Activated naive CD8-positive, alpha-beta T cell treated with anti-CD3 and anti-CD28 coated beads, Interleukin-2, amount 50 U/mL, for 24 hours (primary cell): ENCODE data around the gene SAFB.
"Not testable (repeated sequence)": the region's sequence is repeated elsewhere in the genome, so short reads cannot be mapped to it uniquely, and the experiment has no call there.

Experiments
- ATAC-seq: fragments of 150-1000 bp; cut with Tn5 transposase; one replicate; pipeline ENCODE4 v1.10.0; 2021
- DNase-seq: peaks from one replicate; pipeline ENCODE4 v3.0.0; 2021
- H3K27ac Mint-ChIP-seq: one replicate; pipeline ENCODE4 v1.8.0; 2021; ENCODE audit warnings: mild to moderate bottlenecking, mixed read lengths
- H3K27me3 Mint-ChIP-seq: one replicate; pipeline ENCODE4 v1.8.0; 2021; ENCODE audit warnings: mixed read lengths
- H3K36me3 Mint-ChIP-seq: one replicate; pipeline ENCODE4 v1.8.0; 2021; ENCODE audit warnings: low read depth, mixed read lengths
- H3K4me1 Mint-ChIP-seq: one replicate; pipeline ENCODE4 v1.8.0; 2021; ENCODE audit warnings: mixed read lengths
- H3K4me3 Mint-ChIP-seq: one replicate; pipeline ENCODE4 v1.8.0; 2021; ENCODE audit warnings: mild to moderate bottlenecking, moderate library complexity, mixed read lengths
- H3K9me3 Mint-ChIP-seq: one replicate; pipeline ENCODE4 v1.8.0; 2021; ENCODE audit warnings: mixed read lengths

SAFB gene

DNA sequence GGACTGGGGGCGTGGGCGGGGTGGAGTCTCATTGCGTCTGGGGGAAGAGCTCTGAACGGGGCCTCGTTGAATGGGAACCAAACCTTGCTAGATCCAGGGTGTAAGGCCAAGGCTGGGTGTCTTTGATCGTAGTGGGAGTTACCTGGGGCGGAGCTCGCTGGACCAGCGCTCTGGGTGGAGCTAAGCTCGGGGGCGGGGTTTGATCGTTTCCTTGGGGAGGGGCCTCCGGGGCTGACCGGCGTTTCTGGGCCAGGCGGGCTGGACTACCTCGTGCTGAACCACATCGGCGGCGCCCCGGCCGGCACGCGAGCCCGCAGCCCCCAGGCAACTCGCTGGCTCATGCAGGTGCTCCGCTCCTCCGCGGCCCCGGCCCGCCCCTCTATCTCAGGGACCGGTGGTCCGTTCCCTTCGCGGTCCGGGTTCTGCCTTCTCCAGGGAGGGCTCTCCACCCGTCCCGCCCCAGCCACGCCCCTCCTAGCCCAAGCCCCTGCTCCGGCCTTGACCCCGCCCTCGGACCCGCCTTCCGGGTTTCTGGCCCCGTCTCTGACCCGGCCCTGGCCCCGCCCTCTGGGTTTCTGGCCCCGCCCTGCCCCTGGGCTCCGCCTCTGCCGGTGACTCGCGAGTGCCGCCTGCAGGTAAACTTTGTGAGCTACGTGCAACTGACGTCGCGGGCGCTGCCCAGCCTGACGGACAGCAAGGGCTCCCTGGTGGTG lies 63.9 kb downstream of the SAFB start:
- ATAC-seq (peak; percentile 71), DNase-seq (peak; percentile 100)
- peak overlapping the region; percentile 85 for H3K27ac Mint-ChIP-seq
- H3K9me3 Mint-ChIP-seq = no peaks in the 10 kb centered on the region
- H3K4me3 Mint-ChIP-seq = peak overlapping the region; percentile 77
- H3K36me3 Mint-ChIP-seq = peaks cover 18% of the 10 kb centered on the region
- peaks cover 23% of the 10 kb centered on the region for H3K4me1 Mint-ChIP-seq
- H3K27me3 Mint-ChIP-seq = peaks cover 3% of the 10 kb centered on the region

DNA sequence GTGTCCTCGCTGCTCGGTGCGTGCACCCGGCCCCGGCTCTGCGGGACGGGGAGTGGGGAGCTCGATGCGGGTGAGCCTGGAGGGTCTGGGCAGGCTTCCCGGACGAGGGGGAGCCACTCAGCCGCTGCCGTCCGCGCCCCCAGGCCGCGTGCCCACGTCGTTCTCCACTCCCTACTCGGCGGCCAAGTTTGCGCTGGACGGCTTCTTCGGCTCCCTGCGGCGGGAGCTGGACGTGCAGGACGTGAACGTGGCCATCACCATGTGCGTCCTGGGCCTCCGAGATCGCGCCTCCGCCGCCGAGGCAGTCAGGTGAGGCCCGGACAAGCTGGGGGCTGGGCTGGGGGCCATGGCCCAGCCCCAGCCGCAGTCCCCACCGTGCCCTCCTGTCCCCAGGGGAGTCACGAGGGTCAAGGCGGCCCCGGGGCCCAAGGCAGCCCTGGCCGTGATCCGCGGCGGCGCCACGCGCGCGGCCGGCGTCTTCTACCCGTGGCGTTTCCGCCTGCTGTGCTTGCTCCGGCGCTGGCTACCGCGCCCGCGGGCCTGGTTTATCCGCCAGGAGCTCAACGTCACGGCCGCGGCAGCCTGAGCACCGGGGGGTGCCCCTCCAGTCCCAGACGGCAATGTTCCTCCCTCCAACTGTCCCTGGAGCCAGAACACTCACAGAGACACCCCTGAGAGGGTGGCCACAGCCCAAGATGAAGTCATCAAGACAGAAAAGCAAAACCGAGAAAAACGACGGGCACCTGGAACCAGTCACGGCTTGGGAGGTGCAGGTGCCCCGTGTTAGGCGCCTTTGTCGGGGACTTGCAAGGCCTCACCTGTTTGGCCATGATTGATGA lies 64.7 kb downstream of the SAFB start:
- Mint-ChIP-seq H3K27ac (no peak overlapping the region), H3K36me3 (peaks cover 26% of the 10 kb centered on the region), H3K4me1 (peaks cover 31% of the 10 kb centered on the region), H3K4me3 (peak overlapping the region; percentile 77), H3K27me3 (peaks cover 3% of the 10 kb centered on the region), H3K9me3 (no peaks in the 10 kb centered on the region)
- DNase-seq (no peak), ATAC-seq (no peak)

DNA sequence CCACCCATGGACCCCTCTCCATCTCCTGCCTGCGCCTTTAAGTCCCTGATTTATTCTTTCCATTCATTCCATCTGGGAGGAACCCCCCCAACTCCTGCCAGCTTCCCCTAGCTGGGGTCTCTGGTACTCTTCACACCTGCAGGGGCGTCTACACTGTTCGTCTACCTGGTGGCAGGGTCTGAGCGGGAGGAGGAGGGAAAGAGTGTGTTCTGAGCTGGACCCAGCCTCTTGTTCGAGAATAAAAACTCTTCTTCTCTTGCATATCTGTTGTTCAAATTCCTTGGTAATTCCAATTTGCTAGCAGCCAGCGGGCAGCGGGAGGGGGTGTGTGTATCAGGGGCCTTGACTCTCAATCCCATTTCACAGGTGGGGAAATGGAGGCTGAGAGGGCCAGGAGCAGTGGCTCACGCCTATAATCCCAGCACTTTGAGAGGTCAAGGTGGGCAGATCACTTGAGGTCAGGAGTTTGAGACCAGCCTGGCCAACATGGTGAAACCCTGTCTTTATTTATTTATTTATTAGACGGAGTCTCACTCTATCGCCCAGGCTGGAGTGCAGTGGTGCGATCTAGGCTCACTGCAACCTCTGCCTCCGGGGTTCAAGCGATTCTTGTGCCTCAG lies 65.5 kb downstream of the SAFB start:
- ATAC-seq, H3K27me3 Mint-ChIP-seq, H3K27ac Mint-ChIP-seq, H3K9me3 Mint-ChIP-seq, DNase-seq: not testable (repeated sequence)
- Mint-ChIP-seq H3K4me1 (peaks cover 36% of the 10 kb centered on the region), H3K36me3 (peaks cover 33% of the 10 kb centered on the region), H3K4me3 (peak overlapping the region; percentile 23)

DNA sequence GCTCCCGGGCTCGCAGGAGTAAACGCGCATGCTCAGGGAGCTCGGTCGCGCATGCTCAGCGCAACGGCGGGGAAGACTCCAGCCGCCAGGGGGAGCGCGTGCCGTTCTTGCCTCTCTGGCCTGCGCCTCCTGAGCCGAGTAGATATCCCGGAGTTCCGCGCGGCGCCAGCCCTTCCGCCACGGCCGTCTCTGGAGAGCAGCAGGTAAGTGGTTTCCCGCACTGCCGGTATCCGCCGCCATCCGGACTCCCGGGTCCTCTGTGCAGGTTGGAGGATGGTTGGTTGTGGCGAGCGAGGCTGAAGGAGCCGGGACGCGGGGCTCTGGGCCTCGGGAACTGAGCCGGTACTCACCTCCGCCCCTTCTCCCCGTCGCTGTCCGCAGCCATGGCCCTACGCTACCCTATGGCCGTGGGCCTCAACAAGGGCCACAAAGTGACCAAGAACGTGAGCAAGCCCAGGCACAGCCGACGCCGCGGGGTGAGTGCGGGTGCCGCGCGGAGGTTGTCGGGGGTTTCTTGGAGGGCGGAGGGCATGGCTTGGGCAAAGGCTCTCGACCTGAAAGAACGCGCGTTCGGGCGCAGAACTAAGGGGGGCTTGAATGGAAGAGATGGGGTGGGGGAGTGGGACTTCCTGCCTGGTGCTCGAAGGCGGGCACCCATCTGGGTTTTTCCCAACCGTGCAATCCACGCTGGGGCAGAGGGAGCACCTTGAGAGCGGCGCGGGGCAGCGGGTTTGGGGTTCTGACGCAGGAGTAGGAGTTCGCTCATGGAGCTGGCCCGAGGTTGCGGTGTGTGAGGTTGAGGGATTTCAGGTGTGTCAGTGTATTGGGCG lies 67.5 kb downstream of the SAFB start, which contains the start of gene RPL36:
RPL36 (plus strand) TSS at position 171 of the 830 bp plus-strand sequence; CDS start at position 384, 213 bp downstream.
- peaks cover 37% of the 10 kb centered on the region for H3K4me1 Mint-ChIP-seq
- H3K4me3 Mint-ChIP-seq = peak within 1 kb of the TSS; percentile 98
- DNase-seq (peak; percentile 100), ATAC-seq (peak; percentile 27)
- H3K9me3 Mint-ChIP-seq = no peaks in the 10 kb centered on the region
- peaks cover 42% of the 10 kb centered on the region for H3K36me3 Mint-ChIP-seq
- H3K27me3 Mint-ChIP-seq = peaks cover 3% of the 10 kb centered on the region
- peak within 1 kb of the TSS; percentile 97 for H3K27ac Mint-ChIP-seq

DNA sequence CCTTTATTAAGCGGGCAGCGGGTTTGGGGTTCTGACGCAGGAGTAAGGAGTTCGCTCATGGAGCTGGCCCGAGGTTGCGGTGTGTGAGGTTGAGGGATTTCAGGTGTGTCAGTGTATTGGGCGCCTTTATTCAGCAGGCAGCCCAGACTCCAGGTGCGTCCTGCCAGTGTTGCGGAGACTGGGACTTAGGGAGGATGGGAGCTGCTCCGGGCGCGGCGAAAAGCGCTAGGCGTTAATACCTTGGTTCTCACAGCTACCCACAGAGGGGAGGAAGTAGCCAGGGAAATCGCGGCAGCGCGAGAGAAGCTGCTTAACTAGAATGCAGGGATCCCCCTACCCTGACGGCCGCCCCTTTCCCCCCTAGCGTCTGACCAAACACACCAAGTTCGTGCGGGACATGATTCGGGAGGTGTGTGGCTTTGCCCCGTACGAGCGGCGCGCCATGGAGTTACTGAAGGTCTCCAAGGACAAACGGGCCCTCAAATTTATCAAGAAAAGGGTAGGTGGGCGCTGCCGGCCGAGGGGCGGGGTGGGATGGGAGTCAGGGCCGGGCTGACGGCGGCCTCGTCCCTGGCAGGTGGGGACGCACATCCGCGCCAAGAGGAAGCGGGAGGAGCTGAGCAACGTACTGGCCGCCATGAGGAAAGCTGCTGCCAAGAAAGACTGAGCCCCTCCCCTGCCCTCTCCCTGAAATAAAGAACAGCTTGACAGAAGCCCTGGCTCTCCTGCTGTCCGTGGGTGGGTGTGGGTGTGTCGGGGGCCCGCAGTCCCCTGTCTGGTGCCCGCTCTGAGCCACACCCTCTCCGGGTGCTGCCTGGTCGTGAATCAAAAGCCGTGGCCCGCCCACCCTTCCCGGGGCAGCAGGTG lies 68.3 kb downstream of the SAFB start:
- Mint-ChIP-seq H3K27ac (peak overlapping the region; percentile 97), H3K4me1 (peaks cover 33% of the 10 kb centered on the region), H3K4me3 (peak overlapping the region; percentile 98), H3K36me3 (peaks cover 42% of the 10 kb centered on the region), H3K27me3 (peaks cover 3% of the 10 kb centered on the region), H3K9me3 (no peaks in the 10 kb centered on the region)
- peak; percentile 7 for ATAC-seq
- peak; percentile 74 for DNase-seq

DNA sequence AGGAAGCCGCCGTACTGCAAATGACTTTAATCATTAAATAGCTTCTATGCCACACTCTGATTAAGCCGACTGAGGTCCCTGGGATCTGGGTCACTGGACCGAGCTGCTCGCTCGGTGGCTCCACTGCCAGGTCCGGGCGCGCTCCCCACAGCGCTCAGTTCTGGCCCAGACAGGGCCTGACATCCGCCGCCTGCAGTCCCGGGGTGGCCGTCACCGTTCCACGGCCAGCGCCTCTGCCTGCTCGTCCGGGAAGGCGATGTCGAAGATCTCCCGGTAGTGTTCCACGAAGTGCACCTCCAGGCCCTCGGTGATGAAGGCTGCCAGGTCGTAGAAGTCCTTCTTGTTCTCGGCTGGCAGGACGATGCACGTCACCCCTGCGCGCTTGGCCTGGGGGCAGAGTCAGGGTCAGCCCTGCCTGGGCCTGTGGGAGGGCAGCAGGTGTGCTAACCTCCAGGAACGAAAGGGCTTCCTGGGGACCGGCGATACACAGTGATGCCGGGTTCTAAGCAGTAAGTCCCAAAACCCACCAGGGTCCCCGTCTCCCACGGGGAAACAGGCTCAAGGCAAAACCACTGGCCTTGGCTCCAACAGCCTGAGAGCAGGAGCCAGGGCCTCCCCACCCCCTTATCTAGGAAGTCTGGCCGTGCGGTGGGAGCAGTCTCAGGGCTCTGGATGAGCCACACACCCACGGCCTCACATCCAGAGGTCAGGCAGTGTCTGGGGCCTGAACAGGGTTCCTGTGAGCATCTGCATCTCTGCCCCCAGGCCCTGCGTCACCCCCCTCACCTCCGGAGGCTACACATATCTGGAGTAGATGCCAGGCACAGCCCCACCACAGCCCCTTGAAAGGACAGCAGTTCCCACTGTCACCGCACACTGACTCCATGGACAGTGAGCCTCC lies 69.2 kb downstream of the SAFB start:
- ATAC-seq = peak; percentile 4
- H3K36me3 Mint-ChIP-seq = peaks cover 48% of the 10 kb centered on the region
- peak; percentile 41 for DNase-seq
- peak overlapping the region; percentile 97 for H3K27ac Mint-ChIP-seq
- peaks cover 3% of the 10 kb centered on the region for H3K27me3 Mint-ChIP-seq
- H3K4me3 Mint-ChIP-seq = peak overlapping the region; percentile 98
- no peaks in the 10 kb centered on the region for H3K9me3 Mint-ChIP-seq
- peaks cover 30% of the 10 kb centered on the region for H3K4me1 Mint-ChIP-seq

DNA sequence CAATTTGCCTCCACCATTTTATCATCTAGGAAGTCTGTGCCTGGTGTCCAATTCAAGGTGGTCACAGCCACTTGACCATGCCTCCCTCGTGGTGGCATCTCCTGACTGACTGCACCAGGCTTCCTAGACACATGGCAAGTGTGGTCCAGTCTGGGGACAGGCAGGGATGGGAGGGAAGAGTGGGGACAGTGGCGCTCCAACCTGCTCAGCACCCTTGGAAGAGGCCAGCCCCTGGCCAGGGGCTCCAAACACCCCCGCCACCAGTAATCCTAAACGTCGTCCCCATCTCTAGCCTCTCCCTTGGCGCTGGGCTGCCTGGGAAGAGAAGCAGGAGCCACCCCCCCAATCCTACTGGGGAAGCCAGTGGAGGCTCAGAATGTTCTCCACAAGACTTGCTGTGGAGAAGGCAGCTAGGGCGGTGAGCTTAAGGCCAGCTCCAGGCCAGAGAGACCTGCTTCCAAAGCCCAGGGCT lies 69.9 kb downstream of the SAFB start:
- Mint-ChIP-seq H3K27me3 (peaks cover 3% of the 10 kb centered on the region), H3K4me3 (peak overlapping the region; percentile 98), H3K9me3 (no peaks in the 10 kb centered on the region), H3K4me1 (peaks cover 30% of the 10 kb centered on the region), H3K27ac (peak overlapping the region; percentile 97), H3K36me3 (peaks cover 50% of the 10 kb centered on the region)
- ATAC-seq = no peak
- DNase-seq = no peak

DNA sequence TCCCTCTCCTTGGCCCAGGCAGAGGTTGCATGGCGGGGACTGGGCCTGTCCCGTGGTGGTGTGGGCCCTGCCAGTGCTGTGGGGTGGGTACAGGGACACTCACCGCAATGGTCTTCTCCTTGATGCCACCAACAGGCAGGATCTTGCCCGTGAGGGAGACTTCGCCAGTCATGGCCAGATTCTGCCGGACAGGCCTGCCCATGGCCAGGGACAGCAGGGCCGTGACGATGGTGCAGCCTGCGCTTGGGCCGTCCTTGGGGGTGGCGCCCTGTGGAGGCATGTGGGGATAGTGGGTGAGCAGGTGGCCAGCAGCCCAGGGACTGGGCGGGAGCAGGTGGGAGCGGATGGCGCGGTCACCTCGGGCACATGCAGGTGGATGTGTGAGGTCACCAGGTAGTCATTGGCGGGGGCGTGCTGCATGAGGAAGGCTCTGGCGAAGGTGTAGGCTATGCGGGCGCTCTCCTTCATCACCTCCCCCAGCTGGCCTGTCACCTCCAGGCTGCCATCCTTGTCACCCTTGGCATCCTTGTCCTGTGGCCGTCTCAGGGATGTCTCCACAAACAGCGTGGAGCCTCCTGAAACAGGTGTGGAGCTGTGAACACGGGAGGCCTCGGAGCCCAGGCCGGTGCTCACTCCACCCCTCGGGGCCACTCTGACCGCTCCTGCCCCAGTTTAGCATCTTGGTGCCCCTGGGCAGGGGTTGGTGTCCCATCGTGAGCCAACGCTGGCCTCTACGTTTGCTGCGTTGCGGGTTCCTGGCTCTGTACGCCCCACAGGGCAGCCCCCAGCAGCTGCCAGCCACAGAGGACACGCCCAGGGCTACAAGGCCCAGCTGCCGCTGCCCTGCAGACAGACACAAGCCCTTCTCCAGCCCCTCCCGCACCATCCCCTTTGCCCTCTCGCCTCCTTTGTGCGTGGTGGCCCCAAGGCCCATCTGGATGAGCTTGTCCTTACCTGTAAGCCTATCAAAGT lies 70.6 kb downstream of the SAFB start:
- peak overlapping the region; percentile 97 for H3K27ac Mint-ChIP-seq
- H3K4me3 Mint-ChIP-seq = peak overlapping the region; percentile 98
- H3K9me3 Mint-ChIP-seq = no peaks in the 10 kb centered on the region
- ATAC-seq (no peak), DNase-seq (peak; percentile 27)
- H3K36me3 Mint-ChIP-seq = peaks cover 50% of the 10 kb centered on the region
- H3K27me3 Mint-ChIP-seq = peaks cover 3% of the 10 kb centered on the region
- H3K4me1 Mint-ChIP-seq = peaks cover 25% of the 10 kb centered on the region

DNA sequence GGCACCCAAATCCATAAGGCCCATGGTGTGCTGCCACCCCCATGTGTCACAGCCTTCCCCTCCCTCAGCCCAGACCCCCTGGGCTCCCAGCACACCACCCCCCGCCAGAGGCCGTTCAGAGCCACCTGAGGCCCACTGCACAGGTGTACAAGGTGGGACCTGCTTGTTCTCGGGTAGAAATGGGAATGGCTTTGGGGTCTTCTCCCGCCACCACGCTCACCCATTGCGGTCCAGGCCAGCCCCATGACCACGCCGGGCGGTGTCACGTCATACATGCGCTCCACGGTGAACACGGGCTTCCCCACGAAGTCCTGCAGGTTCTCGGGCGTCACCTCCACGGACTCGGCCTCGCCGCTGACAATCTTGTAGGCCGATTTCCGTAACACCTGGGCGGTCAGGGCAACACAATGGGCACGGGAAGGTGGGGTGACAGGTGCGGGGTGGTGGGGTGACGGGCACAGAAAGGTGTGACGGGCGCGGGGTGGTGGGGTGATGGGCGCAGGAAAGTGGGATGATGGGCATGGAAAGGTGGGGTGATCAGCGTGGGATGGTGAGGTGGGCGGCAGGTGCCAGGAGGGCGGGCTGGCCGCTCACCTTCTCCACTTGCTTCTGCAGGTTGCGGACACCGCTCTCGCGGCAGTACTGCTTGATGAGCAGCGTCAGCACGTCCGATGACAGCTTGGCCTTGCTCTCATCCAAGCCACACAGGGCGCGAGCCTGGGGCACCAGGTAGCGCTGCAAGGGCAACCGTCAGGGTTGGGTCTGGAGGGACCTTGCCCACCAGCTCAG lies 71.5 kb downstream of the SAFB start:
- no peak for ATAC-seq
- Mint-ChIP-seq H3K27me3 (peaks cover 3% of the 10 kb centered on the region), H3K27ac (peak overlapping the region; percentile 81), H3K4me1 (peaks cover 23% of the 10 kb centered on the region), H3K9me3 (no peaks in the 10 kb centered on the region), H3K4me3 (peak overlapping the region; percentile 98), H3K36me3 (peaks cover 50% of the 10 kb centered on the region)
- DNase-seq = no peak

DNA sequence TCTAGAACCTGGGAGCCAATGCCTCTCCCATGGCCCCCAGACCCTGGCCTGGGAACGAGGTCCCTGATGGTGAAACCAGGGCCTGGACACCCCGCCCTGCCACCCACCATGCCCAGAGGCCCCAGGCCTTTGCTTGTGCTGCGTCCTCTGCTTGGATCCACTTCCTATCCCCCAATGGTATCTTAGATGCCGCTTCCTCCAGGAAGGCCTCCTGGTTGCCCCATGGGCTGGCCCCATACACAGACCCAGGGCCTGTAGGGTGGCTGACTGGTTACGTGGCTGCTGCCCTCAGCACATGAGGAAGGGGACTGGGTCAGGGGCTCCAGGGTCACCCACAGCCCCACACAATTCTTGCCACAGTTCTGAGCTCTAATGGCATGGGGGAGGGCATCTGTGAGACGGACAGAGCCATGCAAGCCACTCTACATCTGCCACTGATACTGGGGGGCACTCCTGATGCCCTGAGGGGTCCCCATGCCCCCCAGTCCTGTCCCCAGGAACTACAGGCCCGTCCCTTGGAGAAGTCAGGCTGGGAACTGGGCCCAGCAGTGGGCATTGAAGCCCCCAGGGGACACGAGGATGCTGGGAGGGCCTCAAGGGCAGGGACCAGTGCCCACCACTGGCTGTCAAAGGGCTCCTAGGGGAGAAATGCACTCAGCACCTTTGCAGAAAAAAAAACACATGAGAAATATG lies 72.2 kb downstream of the SAFB start:
- Mint-ChIP-seq H3K27me3 (no peaks in the 10 kb centered on the region), H3K4me1 (peaks cover 19% of the 10 kb centered on the region), H3K4me3 (no peak overlapping the region), H3K9me3 (no peaks in the 10 kb centered on the region), H3K27ac (peak overlapping the region; percentile 81), H3K36me3 (peaks cover 47% of the 10 kb centered on the region)
- ATAC-seq (no peak), DNase-seq (no peak)
